SK-N-SH treated with all-trans-retinoic acid at 6 μM for 48 hours (cell line): ENCODE measurements around the gene ARHGAP15.

Experiments used
- ESRRG ChIP-seq: fragments of 250-450 bp; sonication (Bioruptor Pico); IDR thresholded peaks from 2 replicates; pipeline ENCODE4 v1.6.1; 2021; ENCODE audit warnings: mild to moderate bottlenecking
- GLIS3 ChIP-seq: fragments of 250-450 bp; sonication (Bioruptor Pico); IDR thresholded peaks from 2 replicates; pipeline ENCODE4 v1.5.0; 2020; ENCODE audit warnings: mild to moderate bottlenecking, moderate library complexity
- PPARA ChIP-seq: fragments of 250-450 bp; sonication (Bioruptor Pico); IDR thresholded peaks from 2 replicates; pipeline ENCODE4 v1.5.0; 2020; ENCODE audit warnings: mild to moderate bottlenecking, borderline replicate concordance
- RARB ChIP-seq: fragments of 250-450 bp; sonication (Bioruptor Pico); IDR thresholded peaks from 2 replicates; pipeline ENCODE4 v1.8.0; 2021; ENCODE audit warnings: mild to moderate bottlenecking, moderate library complexity
- ZFP3 ChIP-seq: fragments of 250-450 bp; sonication (Bioruptor Pico); IDR thresholded peaks from 2 replicates; pipeline ENCODE4 v1.5.0; 2020; ENCODE audit warnings: mild to moderate bottlenecking, moderate library complexity
- TF ChIP-seq, protein P1 (sequence below): fragments of 250-450 bp; sonication (Bioruptor Pico); IDR thresholded peaks from 2 replicates; pipeline ENCODE4 v1.5.1; 2020; ENCODE audit warnings: low read depth, mild to moderate bottlenecking, moderate library complexity
- TF ChIP-seq, protein P2 (sequence below): fragments of 250-450 bp; sonication (Bioruptor Pico); IDR thresholded peaks from 2 replicates; pipeline ENCODE4 v1.5.1; 2021; ENCODE audit warnings: mild to moderate bottlenecking, moderate library complexity
- TF ChIP-seq, protein P3 (sequence below): fragments of 250-450 bp; sonication (Bioruptor Pico); IDR thresholded peaks from 2 replicates; pipeline ENCODE4 v1.8.0; 2021; ENCODE audit warnings: low read depth, mild to moderate bottlenecking, moderate library complexity, borderline replicate concordance

DNA sequence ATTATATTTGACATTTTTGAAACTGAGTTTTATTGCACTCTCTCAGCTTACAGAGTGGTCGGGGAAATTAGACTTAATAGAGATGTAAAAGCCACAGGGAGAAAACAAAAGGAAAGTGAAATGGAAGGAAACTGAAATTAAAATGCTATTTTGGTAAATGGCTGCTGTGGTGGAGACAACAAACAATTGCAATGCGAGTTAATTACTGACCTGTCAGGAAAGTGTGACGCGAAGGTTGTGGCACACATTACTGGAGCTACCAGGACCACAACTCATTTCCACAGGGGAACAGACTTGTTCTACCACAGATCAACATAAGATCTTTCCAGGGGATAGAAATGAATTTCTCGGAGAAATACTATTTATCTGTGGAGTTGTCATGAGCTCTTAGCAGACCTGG, 19.5 kb downstream of the ARHGAP15 start:
- TF ChIP-seq, protein P1, sequence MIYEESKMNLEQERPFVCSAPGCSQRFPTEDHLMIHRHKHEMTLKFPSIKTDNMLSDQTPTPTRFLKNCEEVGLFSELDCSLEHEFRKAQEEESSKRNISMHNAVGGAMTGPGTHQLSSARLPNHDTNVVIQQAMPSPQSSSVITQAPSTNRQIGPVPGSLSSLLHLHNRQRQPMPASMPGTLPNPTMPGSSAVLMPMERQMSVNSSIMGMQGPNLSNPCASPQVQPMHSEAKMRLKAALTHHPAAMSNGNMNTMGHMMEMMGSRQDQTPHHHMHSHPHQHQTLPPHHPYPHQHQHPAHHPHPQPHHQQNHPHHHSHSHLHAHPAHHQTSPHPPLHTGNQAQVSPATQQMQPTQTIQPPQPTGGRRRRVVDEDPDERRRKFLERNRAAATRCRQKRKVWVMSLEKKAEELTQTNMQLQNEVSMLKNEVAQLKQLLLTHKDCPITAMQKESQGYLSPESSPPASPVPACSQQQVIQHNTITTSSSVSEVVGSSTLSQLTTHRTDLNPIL (CRISPR knock-in tag): no peak
- TF ChIP-seq ESRRG: no peak
- TF ChIP-seq, protein P2, sequence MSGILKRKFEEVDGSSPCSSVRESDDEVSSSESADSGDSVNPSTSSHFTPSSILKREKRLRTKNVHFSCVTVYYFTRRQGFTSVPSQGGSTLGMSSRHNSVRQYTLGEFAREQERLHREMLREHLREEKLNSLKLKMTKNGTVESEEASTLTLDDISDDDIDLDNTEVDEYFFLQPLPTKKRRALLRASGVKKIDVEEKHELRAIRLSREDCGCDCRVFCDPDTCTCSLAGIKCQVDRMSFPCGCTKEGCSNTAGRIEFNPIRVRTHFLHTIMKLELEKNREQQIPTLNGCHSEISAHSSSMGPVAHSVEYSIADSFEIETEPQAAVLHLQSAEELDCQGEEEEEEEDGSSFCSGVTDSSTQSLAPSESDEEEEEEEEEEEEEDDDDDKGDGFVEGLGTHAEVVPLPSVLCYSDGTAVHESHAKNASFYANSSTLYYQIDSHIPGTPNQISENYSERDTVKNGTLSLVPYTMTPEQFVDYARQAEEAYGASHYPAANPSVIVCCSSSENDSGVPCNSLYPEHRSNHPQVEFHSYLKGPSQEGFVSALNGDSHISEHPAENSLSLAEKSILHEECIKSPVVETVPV (CRISPR knock-in tag): no peak
- TF ChIP-seq ZFP3: no peak
- no peak for TF ChIP-seq GLIS3
- no peak for TF ChIP-seq PPARA
- TF ChIP-seq, protein P3, sequence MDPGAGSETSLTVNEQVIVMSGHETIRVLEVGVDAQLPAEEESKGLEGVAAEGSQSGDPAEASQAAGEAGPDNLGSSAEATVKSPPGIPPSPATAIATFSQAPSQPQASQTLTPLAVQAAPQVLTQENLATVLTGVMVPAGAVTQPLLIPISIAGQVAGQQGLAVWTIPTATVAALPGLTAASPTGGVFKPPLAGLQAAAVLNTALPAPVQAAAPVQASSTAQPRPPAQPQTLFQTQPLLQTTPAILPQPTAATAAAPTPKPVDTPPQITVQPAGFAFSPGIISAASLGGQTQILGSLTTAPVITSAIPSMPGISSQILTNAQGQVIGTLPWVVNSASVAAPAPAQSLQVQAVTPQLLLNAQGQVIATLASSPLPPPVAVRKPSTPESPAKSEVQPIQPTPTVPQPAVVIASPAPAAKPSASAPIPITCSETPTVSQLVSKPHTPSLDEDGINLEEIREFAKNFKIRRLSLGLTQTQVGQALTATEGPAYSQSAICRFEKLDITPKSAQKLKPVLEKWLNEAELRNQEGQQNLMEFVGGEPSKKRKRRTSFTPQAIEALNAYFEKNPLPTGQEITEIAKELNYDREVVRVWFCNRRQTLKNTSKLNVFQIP (CRISPR knock-in tag): no peak
- no peak for TF ChIP-seq RARB
